IMR-90 (cell line): ENCODE measurements around the gene TRHDE. TPM values are rescaled to one million over a fixed set of nuclear protein-coding genes. Genes with fewer than 3 reads are reported as not detected.

ENCODE experiments used
- ATAC-seq: fragments of 200-7000 bp; cut with Tn5 transposase; 2 replicates; pipeline ENCODE4 v1.9.1; 2020; ENCODE audit warnings: low read depth, mild to moderate bottlenecking, moderate library complexity
- BruUV-seq: library from RNA; stranded (reverse); fragments of 400-500 nt; replicated peaks from 2 replicates; lab custom pipeline; 2021; lab: Mats Ljungman, UMichigan
- CTCF ChIA-PET: fragments of 300-600 bp; formaldehyde crosslinking; extraction: SDS; loops from one replicate; lab custom pipeline; 2021; ENCODE audit warnings: antibody characterized with exemption; lab: Yijun Ruan, JAX
- POLR2A ChIA-PET: fragments of 300-600 bp; sonication (Branson Sonifier 250); formaldehyde crosslinking; loops from one replicate; lab custom pipeline; 2022; ENCODE audit warnings: antibody characterized with exemption; ENCODE audit not compliant: unreplicated experiment; lab: Charles Lee
- DNase-seq: peaks from one replicate; pipeline ENCODE4 v3.0.0; 2013
- H2AFZ ChIP-seq: replicated peaks from 2 replicates; pipeline ENCODE3; 2013; ENCODE audit warnings: low read length, mild to moderate bottlenecking; ENCODE audit not compliant: poor library complexity
- H2AK5ac ChIP-seq: 2 replicates; pipeline ENCODE4 v1.6.1; 2013; ENCODE audit warnings: low read depth, low read length, inconsistent platforms
- H2AK9ac ChIP-seq: replicated peaks from 2 replicates; pipeline ENCODE3; 2013; ENCODE audit warnings: mild to moderate bottlenecking, low read depth, low read length, moderate library complexity; ENCODE audit not compliant: poor library complexity
- H2BK120ac ChIP-seq: 2 replicates; pipeline ENCODE4 v1.6.1; 2013; ENCODE audit warnings: low read depth, low read length, inconsistent platforms
- H2BK15ac ChIP-seq: 3 replicates; pipeline ENCODE4 v1.6.1; 2013; ENCODE audit warnings: low read depth, low read length, inconsistent platforms
- H2BK20ac ChIP-seq: 2 replicates; pipeline ENCODE4 v1.6.1; 2013; ENCODE audit warnings: low read depth, mild to moderate bottlenecking, inconsistent platforms, low read length, moderate library complexity
- H2BK5ac ChIP-seq: 2 replicates; pipeline ENCODE4 v1.6.1; 2013; ENCODE audit warnings: mild to moderate bottlenecking, low read depth, low read length, inconsistent platforms; ENCODE audit not compliant: poor library complexity, severe bottlenecking
- H3K14ac ChIP-seq: replicated peaks from 2 replicates; pipeline ENCODE4 v1.6.1; 2013; ENCODE audit warnings: low read depth, low read length, inconsistent platforms
- H3K18ac ChIP-seq: 2 replicates; pipeline ENCODE4 v1.6.1; 2013; ENCODE audit warnings: low read depth, low read length, control low read depth
- H3K23ac ChIP-seq: 2 replicates; pipeline ENCODE4 v1.6.1; 2013; ENCODE audit warnings: low read depth, low read length, inconsistent platforms
- H3K27ac ChIP-seq: 2 replicates; pipeline ENCODE4 v1.5.1; 2013; ENCODE audit warnings: mild to moderate bottlenecking, control low read depth, low read length; ENCODE audit not compliant: insufficient read depth
- H3K27me3 ChIP-seq: 2 replicates; pipeline ENCODE4 v1.6.1; 2013; ENCODE audit warnings: low read length; ENCODE audit not compliant: control insufficient read depth, insufficient read depth
- H3K36me3 ChIP-seq: 2 replicates; pipeline ENCODE4 v1.6.1; 2013; ENCODE audit warnings: low read length, mixed read lengths; ENCODE audit not compliant: control insufficient read depth, insufficient read depth
- H3K4ac ChIP-seq: 2 replicates; pipeline ENCODE4 v1.6.1; 2013; ENCODE audit warnings: low read depth, low read length, inconsistent platforms
- H3K4me1 ChIP-seq: 2 replicates; pipeline ENCODE4 v1.6.1; 2013; ENCODE audit warnings: low read length, mixed read lengths; ENCODE audit not compliant: control insufficient read depth, insufficient read depth
- H3K4me2 ChIP-seq: 2 replicates; pipeline ENCODE4 v1.6.1; 2013; ENCODE audit warnings: low read depth, mild to moderate bottlenecking, control low read depth, low read length, moderate library complexity
- H3K4me3 ChIP-seq: 2 replicates; pipeline ENCODE4 v1.5.1; 2013; ENCODE audit warnings: low read depth, mild to moderate bottlenecking, control low read depth, low read length, moderate library complexity; ENCODE audit not compliant: insufficient read depth
- H3K56ac ChIP-seq: 2 replicates; pipeline ENCODE4 v1.6.1; 2013; ENCODE audit warnings: low read length, inconsistent platforms; ENCODE audit not compliant: insufficient read depth; ENCODE audit errors: extremely low read depth
- H3K79me1 ChIP-seq, 2 experiments: 2 replicates each; pipeline ENCODE4 v1.6.1; 2013; ENCODE audit warnings: low read length in 2 of 2, inconsistent platforms in 1 of 2, low read depth in 1 of 2
- H3K9ac ChIP-seq: 2 replicates; pipeline ENCODE4 v1.6.1; 2013; ENCODE audit warnings: low read depth, low read length, control low read depth
- H3K9me1 ChIP-seq: 2 replicates; pipeline ENCODE4 v1.6.1; 2013; ENCODE audit warnings: low read length, inconsistent platforms; ENCODE audit not compliant: insufficient read depth
- H3K9me3 ChIP-seq: 2 replicates; pipeline ENCODE4 v1.6.1; 2013; ENCODE audit warnings: low read length; ENCODE audit not compliant: control insufficient read depth, insufficient read depth
- H4K20me1 ChIP-seq: 2 replicates; pipeline ENCODE4 v1.6.1; 2013; ENCODE audit warnings: low read length, inconsistent platforms; ENCODE audit not compliant: insufficient read depth
- H4K5ac ChIP-seq: 2 replicates; pipeline ENCODE4 v1.6.1; 2013; ENCODE audit warnings: mild to moderate bottlenecking, low read depth, low read length, control low read depth
- H4K8ac ChIP-seq, 2 experiments: 2 replicates each; pipeline ENCODE4 v1.6.1; 2013; ENCODE audit warnings: low read depth in 2 of 2, low read length in 2 of 2, control low read depth in 1 of 2, inconsistent platforms in 1 of 2
- H4K91ac ChIP-seq: 2 replicates; pipeline ENCODE4 v1.6.1; 2013; ENCODE audit warnings: low read depth, low read length, inconsistent platforms; ENCODE audit not compliant: insufficient read depth
- RAD21 ChIP-seq: IDR thresholded peaks from 2 replicates; pipeline ENCODE4 v1.6.1; 2012; ENCODE audit warnings: low read length, improper control_type of control experiment
- WGBS, 2 experiments: methylation state at CpG; one replicate each; pipeline versions ENCODE4 v1.1.5 to v1.1.7; 2013; ENCODE audit warnings: missing lambda C conversion rate in 2 of 2; ENCODE audit not compliant: insufficient read length in 1 of 2; ENCODE audit errors: extremely low coverage in 2 of 2; 5-methylcytosine and 5-hydroxymethylcytosine counted together
- dilution Hi-C: fragments of 300-500 bp; cut with HindIII; formaldehyde crosslinking; loops from one replicate; pipeline ENCODE4 v1.14.3; 2018; ENCODE audit warnings: low sequenced_read_pairs; ENCODE audit not compliant: unreplicated experiment
- in situ Hi-C: fragments of 300-500 bp; cut with MboI; formaldehyde crosslinking; loops from 3 replicates; pipeline ENCODE4 v1.14.3; 2019; ENCODE audit warnings: low sequenced_read_pairs, inconsistent platforms, mixed read lengths
- intact Hi-C: fragments of 100-400 bp; cut with micrococcal nuclease; formaldehyde crosslinking; loops from 2 replicates; pipeline ENCODE4 v1.10.0; 2022
- polyA plus RNA-seq, 3 experiments: library from polyadenylated mRNA; depleted of rRNA; stranded (reverse); fragments of >200 nt; gene quantifications; 2 replicates each; pipeline ENCODE4 v1.2.3, GENCODE V29; 2012; ENCODE audit warnings: low replicate concordance in 1 of 3
- total RNA-seq: library from RNA; depleted of rRNA; stranded (reverse); fragments of >200 nt; gene quantifications from 2 replicates; pipeline ENCODE4 v1.2.3, GENCODE V29; 2012
- TF ChIP-seq, protein P1 (sequence below): fragments of 150-350 bp; IDR thresholded peaks from 2 replicates; pipeline ENCODE4 v1.6.1; 2016; ENCODE audit warnings: low read depth, mild to moderate bottlenecking, low read length, moderate library complexity, borderline replicate concordance

Gene TRHDE
- total and polyA plus RNA-seq, 2 of the 4 experiments (the other 2 are of a cell fraction), result 33.7 to 65.1 TPM

GRCh38 chr12:72610342-72610741 is 338.2 kb downstream of the TRHDE start:
- Histone ChIP-seq H3K4ac (no peak overlapping the region), H3K27ac (no peak overlapping the region), H3K9me3 (no peaks in the 10 kb centered on the region), H2BK15ac (no peak overlapping the region), H2AK5ac (no peak overlapping the region), H3K18ac (no peak overlapping the region), H3K56ac (no peak overlapping the region), H3K4me3 (no peak overlapping the region), H2BK120ac (no peak overlapping the region), H2AFZ (no peak overlapping the region), H4K91ac (no peak overlapping the region), H3K79me1 (peaks cover 0 to 10% of the 10 kb centered on the region in 2 experiments; a peak in 1 of 4 replicates), H4K5ac (no peak overlapping the region), H3K9ac (no peak overlapping the region), H4K8ac (peak overlapping the region in 1 of 2 experiments; percentile 67; a peak in 2 of 4 replicates), H3K14ac (no peak overlapping the region), H3K4me2 (no peak overlapping the region), H2AK9ac (no peak overlapping the region), H3K23ac (no peak overlapping the region), H3K9me1 (no peaks in the 10 kb centered on the region), H3K27me3 (no peaks in the 10 kb centered on the region), H3K4me1 (no peaks in the 10 kb centered on the region), H3K36me3 (0 out of 2 replicates have a peak, but pooled peaks cover 2% of the 10 kb centered on the region), H2BK5ac (no peak overlapping the region), H4K20me1 (no peaks in the 10 kb centered on the region), H2BK20ac (no peak overlapping the region)
- dilution Hi-C loops (no loop called here), in situ Hi-C loops (no loop called here), intact Hi-C loops (no loop called here)
- no TSS peak for BruUV-seq
- TF ChIP-seq RAD21, result no peak
- TF ChIP-seq, protein P1, sequence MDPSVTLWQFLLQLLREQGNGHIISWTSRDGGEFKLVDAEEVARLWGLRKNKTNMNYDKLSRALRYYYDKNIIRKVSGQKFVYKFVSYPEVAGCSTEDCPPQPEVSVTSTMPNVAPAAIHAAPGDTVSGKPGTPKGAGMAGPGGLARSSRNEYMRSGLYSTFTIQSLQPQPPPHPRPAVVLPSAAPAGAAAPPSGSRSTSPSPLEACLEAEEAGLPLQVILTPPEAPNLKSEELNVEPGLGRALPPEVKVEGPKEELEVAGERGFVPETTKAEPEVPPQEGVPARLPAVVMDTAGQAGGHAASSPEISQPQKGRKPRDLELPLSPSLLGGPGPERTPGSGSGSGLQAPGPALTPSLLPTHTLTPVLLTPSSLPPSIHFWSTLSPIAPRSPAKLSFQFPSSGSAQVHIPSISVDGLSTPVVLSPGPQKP, result no peak
- ChIA-PET POLR2A (no interaction called here), CTCF (no interaction called here)
- DNase-seq, result no peak
- no CpG with 5 or more reads among the region's 10 CpGs for WGBS, 2 experiments
- no peak for ATAC-seq
